GM06990 (cell line): ENCODE measurements around the gene SCNM1.

Source experiments
- DNase-seq: peaks from one replicate; pipeline ENCODE4 v3.0.0-alpha.2; 2011; ENCODE audit not compliant: insufficient read length; ENCODE audit errors: extremely low read depth
- H3K27me3 ChIP-seq: replicated peaks from 2 replicates; pipeline ENCODE4 v1.6.0; 2011; ENCODE audit warnings: low read length; ENCODE audit not compliant: control insufficient read depth, insufficient read depth
- H3K36me3 ChIP-seq: 2 replicates; pipeline ENCODE4 v1.5.1; 2011; ENCODE audit warnings: low read length; ENCODE audit not compliant: control insufficient read depth, insufficient read depth
- H3K4me3 ChIP-seq: replicated peaks from 2 replicates; pipeline ENCODE4 v1.5.1; 2011; ENCODE audit warnings: low read depth, mild to moderate bottlenecking, control low read depth, low read length
- TF ChIP-seq, protein P1 (sequence below): IDR thresholded peaks from 2 replicates; pipeline ENCODE4 v1.5.1; 2011; ENCODE audit warnings: low read length, control low read depth, mild to moderate bottlenecking, inconsistent platforms; ENCODE audit not compliant: insufficient read depth, poor library complexity, severe bottlenecking

The SCNM1 gene

DNA sequence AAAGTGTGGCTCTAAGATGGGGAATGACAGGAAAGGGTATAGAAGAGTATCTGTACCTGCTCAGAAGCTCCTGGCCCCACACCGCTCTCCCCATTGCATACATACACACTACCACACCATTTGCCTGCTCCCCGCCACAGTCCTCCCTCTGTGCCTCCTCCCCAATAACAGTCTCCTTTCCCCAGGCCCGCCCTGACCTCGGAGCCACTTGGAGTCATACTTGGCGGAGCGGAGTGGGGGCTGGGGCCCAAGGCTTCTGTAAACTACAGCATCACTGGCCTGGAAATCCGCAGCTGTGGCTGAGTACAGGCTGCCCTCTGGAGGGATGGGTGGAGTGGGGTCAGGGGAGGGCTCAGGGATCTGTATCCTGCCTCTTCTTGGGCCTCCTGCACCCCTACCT, 28.2 kb upstream of the SCNM1 start:
- Histone ChIP-seq H3K36me3 (no peaks in the 10 kb centered on the region), H3K4me3 (no peak overlapping the region), H3K27me3 (0 out of 2 replicates have a peak, but pooled peaks cover 2% of the 10 kb centered on the region)
- TF ChIP-seq, protein P1, sequence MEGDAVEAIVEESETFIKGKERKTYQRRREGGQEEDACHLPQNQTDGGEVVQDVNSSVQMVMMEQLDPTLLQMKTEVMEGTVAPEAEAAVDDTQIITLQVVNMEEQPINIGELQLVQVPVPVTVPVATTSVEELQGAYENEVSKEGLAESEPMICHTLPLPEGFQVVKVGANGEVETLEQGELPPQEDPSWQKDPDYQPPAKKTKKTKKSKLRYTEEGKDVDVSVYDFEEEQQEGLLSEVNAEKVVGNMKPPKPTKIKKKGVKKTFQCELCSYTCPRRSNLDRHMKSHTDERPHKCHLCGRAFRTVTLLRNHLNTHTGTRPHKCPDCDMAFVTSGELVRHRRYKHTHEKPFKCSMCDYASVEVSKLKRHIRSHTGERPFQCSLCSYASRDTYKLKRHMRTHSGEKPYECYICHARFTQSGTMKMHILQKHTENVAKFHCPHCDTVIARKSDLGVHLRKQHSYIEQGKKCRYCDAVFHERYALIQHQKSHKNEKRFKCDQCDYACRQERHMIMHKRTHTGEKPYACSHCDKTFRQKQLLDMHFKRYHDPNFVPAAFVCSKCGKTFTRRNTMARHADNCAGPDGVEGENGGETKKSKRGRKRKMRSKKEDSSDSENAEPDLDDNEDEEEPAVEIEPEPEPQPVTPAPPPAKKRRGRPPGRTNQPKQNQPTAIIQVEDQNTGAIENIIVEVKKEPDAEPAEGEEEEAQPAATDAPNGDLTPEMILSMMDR = no peak
- DNase-seq = no peak

DNA sequence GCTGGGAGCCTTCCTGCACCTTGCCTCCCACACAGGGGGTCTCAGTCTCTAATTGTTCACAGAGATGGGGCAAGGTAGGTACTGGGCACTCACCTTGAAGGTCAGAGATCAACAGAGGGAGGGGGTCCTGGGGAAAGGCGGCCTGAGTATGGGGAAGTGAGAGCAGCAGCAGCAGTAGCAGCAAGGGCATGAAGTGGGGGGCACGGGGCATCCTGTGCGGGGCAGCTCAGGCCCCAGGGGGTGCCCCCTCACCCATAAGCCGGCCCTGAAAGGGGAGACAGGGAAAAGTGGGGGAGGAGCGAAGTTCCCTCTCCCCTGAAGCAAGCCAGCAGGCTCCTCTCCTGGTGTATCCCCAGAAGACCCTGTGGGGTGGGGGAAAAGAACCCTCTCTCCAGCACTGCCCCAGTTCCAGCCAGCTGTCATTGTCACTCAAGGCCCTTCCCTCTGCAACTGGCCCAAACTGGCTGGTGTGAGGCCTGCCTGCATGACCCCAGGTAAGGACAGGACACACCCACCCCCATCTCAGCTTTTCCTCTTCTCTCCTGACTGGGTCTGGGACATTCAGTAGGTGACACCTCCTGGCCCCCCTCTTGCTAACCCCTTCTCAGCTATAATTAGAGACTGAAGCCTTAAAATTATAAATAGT, 23.4 kb upstream of the SCNM1 start:
- no peak for DNase-seq
- TF ChIP-seq, protein P1 = no peak
- Histone ChIP-seq H3K27me3 (peaks cover 3% of the 10 kb centered on the region), H3K4me3 (no peak overlapping the region), H3K36me3 (no peaks in the 10 kb centered on the region)

DNA sequence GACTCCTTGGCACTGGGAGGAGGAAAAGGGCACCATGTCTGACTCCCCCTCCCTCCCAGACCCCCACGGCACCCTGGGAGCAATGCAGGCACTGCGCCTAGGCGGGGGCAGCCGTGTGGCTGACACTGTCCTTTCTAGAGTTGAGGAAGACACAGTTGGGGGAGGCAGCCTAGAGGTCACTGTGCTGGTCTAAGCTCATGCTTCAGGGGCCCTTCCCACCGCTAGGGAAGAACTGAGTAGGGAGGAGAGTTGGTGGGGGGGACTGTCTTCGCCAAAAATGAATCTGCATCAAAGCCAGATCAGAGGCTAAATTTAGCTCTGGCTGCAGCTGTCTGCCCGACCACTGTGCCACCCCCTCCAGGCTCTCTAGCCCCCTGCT, 22.9 kb upstream of the SCNM1 start:
- Histone ChIP-seq H3K27me3 (peaks cover 3% of the 10 kb centered on the region), H3K36me3 (no peaks in the 10 kb centered on the region), H3K4me3 (no peak overlapping the region)
- TF ChIP-seq, protein P1 = no peak
- no peak for DNase-seq

DNA sequence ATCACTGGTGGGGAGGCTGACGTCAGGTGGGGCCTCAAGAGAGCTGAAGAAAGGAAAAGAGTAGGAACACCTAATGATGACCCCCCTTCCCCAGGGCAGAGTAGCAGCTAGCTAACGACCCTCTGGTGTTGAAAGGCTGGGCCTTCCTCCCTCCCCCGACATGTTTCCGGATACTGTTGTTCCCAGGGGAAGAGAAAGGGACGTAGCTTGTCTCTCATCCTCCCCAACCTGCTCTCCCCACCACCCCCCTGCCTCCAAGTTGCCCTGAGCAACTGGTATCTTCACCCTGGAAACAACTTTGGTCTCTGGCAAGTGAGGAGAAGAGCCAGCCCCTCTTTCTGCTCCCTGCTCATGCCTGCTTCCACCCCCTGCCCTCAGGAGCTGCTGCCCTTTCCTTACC, 22.0 kb upstream of the SCNM1 start:
- H3K36me3 ChIP-seq = no peaks in the 10 kb centered on the region
- DNase-seq = no peak
- peaks cover 3% of the 10 kb centered on the region for H3K27me3 ChIP-seq
- TF ChIP-seq, protein P1 = no peak
- H3K4me3 ChIP-seq = no peak overlapping the region

DNA sequence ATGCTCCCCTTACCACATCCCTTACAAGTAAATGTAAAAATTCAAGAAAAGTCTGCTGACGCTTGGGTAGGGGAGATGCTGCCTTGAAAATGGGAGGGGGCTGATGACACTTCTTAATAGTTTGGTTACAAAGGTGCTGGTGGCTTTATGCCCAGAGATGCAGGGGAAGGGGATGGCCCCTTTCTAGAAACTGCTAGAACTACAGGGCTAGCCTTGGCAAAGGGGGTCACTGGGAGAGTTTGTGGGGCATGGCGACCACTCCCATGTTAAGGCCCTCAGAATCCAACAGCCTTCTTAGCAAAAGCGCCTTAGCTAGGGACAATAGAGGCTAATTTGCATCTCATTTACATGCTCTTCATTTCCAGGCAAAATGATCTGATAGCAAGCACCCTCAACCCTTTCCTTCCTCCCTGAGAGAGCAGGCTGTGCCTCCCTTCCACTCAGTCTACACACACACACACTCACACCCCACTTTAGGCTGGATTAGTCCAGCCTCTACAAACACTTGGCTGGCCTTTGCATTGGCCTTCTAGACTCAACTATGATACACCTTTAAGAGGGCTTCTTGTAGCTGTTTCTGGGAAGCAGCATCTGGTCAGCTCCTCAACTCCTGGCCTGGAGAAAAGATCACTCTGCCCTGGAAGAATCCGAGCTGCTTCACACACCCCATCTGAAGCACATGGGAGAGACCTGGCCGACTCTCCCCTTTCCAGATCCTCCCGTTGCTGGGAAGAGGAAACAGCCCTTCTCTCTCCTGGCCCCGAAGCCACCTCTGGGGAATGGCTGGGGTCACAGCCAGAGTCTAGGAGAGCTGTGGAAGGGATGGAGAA, 21.3 kb upstream of the SCNM1 start:
- TF ChIP-seq, protein P1 = no peak
- Histone ChIP-seq H3K27me3 (peaks cover 3% of the 10 kb centered on the region), H3K36me3 (no peaks in the 10 kb centered on the region), H3K4me3 (no peak overlapping the region)
- DNase-seq = no peak
